LNCaP clone FGC (cell line): ENCODE measurements around the gene CAST.

Experiments used
- DNase-seq: peaks from one replicate; pipeline ENCODE4 v3.0.0-alpha.2; 2011; ENCODE audit warnings: low read depth
- H3K4me3 ChIP-seq: 2 replicates; pipeline ENCODE4 v1.5.1; 2011; ENCODE audit warnings: mild to moderate bottlenecking, low read depth, low read length, control low read depth
- TF ChIP-seq, protein P1 (sequence below): IDR thresholded peaks from 2 replicates; pipeline ENCODE4 v1.5.1; 2012; ENCODE audit warnings: mild to moderate bottlenecking; ENCODE audit not compliant: control insufficient read depth, insufficient read depth; ENCODE audit errors: extremely low read depth

The CAST gene

DNA sequence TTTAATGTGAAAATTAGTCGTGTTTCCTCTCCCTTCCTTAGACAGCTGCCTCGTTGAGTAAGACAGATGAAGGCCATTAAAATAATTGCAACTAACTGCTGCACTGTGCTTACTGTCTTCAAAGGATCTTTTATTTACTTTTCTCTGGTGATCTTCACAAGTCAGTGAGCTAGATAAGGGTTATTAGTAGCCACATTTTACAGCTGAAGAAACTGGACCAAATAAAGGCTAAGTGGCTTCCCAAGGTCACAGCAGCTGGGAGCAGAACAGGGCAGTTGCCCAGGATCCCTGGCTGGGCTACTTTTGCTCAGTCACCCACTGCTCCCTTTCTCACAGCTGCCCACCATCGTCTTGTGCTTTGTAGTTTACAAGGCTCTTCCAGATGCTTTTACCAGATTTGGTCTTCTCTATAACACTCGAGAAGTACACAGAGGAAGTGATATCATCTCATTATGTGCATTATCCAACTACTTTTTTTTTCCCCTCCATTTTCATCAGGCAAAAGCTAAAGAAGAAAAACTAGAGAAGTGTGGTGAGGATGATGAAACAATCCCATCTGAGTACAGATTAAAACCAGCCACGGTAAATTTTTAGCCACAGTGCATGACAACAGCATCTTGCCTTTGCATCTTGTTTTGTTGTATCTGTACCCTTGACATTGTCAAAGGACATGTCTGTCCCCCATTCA, 83.8 kb downstream of the CAST start:
- TF ChIP-seq, protein P1, sequence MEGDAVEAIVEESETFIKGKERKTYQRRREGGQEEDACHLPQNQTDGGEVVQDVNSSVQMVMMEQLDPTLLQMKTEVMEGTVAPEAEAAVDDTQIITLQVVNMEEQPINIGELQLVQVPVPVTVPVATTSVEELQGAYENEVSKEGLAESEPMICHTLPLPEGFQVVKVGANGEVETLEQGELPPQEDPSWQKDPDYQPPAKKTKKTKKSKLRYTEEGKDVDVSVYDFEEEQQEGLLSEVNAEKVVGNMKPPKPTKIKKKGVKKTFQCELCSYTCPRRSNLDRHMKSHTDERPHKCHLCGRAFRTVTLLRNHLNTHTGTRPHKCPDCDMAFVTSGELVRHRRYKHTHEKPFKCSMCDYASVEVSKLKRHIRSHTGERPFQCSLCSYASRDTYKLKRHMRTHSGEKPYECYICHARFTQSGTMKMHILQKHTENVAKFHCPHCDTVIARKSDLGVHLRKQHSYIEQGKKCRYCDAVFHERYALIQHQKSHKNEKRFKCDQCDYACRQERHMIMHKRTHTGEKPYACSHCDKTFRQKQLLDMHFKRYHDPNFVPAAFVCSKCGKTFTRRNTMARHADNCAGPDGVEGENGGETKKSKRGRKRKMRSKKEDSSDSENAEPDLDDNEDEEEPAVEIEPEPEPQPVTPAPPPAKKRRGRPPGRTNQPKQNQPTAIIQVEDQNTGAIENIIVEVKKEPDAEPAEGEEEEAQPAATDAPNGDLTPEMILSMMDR, result no peak
- DNase-seq, result no peak
- no peak overlapping the region for H3K4me3 ChIP-seq

DNA sequence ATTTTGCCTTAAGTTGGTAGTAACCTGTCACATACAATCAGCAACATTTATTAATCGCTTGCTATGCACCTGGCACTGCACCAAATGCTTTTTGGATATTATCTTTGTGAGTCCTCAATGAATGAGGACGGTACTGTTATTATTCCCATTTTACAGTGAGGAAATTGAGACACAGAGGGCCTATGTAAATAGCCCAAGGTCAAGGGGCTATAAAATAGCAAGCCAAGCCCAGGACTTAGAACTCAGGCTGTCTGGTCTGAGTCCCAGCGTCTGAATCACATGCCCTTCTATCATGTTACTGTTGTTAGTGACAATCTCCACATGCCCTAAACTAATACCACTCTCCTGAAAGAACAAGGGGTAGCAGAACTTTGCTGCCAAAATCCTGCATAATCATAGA, 85.5 kb downstream of the CAST start:
- no peak for DNase-seq
- H3K4me3 ChIP-seq, result no peak overlapping the region
- TF ChIP-seq, protein P1, result no peak

DNA sequence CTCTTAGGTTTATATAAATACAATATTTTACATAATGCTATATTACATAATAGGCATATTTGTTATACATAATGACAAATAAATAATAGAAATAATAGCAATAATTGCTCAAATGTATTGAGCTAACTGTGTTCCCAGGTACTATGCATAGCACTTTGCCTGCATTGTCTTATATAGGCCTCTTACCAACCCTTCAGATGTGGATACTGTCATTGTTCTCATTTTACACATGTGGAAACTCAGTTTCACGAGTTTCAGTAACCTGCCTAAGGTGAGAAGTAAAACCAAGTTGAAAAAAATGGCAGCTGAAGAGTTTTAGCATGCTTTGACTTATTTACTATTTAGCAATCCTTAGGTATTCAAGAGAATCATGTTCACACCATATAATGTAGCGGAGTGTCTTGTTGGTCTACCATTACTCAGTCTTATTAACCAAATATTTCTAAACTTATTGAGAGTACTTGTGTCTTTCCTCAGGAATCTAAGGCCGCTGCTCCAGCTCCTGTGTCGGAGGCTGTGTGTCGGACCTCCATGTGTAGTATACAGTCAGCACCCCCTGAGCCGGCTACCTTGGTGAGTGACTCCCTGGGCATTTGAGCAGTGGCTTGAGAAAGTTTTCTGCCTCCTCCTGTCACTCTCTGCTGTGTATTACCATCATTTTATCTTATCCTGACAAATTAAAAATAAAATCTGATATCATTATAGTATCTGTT, 88.1 kb downstream of the CAST start:
- DNase-seq, result no peak
- H3K4me3 ChIP-seq, result no peak overlapping the region
- TF ChIP-seq, protein P1, result no peak

DNA sequence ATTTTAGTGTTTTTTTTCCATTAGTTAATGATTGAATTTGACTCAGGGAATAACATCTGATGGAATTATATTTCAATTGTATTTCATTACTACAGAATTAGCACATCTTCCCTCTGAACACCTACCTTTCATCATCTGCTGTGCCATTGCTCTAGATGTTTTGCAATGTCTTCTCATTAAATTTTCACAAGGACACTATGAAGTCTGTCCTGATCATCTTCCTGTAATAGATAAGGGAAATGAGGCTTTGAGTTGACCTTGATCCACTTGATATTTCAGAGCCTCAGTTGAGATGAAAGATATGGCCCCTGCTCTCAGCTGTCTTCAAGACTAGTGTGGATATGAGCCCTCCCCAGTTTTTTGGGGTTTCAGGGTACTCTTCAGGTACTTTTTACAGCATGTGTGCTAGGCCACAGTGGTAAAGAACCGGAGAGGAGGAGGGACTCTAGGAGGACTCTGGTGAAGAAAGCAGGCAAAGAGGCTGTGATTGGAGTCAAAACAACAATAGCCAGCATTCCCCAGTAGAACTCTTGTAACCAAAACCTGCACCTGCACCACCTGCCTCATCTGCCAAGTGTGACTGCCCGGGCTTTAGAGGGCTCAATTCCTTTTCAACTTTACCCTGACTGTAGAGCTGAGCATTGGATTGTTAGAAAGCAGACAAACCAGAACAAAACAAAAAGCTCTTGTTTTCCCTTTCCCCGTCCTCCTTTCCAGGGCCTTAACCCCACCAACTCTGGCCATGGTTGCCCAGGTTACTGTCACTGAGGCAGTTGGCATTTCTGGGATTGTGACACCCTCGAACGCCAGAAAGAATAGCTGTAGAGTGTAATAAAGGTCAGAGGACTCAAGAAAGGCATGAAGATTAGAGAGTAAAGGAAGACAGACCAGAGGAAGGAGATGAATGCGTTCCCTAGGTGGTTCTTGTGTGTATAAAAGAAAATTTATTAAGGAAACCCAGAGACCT, 89.3 kb downstream of the CAST start:
- no peak overlapping the region for H3K4me3 ChIP-seq
- TF ChIP-seq, protein P1, result no peak
- no peak for DNase-seq

DNA sequence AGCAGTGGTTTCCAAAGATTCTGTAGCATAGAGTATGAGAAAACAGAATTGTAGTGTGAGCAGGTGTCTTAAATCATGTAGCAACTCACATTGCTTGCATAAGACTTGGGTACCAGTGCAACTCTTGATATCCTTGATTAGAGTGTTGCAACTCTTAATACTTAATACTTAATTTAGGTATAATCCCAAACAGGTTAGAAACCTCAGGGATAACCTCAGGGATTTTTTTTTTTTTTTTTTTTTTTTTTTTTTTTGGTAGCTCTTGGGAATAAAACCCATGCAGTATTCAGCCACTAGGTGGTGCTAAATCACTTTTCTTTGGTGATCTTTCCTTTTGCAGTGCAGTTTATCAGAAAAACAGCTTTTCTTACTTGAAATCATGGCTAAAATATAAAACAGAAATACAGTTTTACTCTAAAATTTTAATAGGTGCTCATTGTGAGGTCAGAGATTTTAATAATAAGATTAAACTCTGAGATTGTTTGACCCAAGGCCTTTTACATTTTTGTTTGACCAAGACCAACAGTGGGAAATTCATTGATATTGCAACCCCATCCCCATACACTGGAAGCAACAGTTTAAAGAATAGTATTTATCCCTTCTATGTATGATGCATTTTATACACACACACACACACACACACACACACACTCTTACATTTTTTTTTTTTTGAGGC, 90.3 kb downstream of the CAST start:
- no peak overlapping the region for H3K4me3 ChIP-seq
- TF ChIP-seq, protein P1, result peak; percentile 60
- DNase-seq, result peak; percentile 35

DNA sequence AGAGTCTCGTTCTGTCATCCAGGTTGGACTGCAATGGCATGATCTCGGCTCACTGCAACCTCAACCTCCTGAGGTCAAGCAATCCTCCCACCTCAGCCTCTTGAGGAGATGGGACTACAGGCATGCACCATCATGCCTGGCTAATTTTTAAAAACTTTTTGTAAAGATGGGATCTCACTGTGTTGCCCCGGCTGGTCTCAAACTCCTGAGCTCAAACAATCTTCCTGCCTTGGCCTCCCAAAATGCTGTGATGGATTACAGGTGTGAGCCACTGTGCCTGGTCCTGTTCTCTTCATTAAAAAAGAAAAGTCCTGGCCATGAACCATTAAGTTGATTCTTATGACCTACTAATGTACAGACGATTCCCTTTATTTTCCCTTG, 90.8 kb downstream of the CAST start:
- DNase-seq, result no peak
- TF ChIP-seq, protein P1, result no peak
- no peak overlapping the region for H3K4me3 ChIP-seq
